Activated naive CD8-positive, alpha-beta T cell treated with anti-CD3 and anti-CD28 coated beads, Interleukin-2, amount 50 U/mL, for 16 hours (primary cell): ENCODE measurements around the gene GSDME.
"Not testable (repeated sequence)": the region's sequence is repeated elsewhere in the genome, so short reads cannot be mapped to it uniquely, and the experiment has no call there.

Experiments used
- DNase-seq: peaks from one replicate; pipeline ENCODE4 v3.0.0-alpha.2; 2020; ENCODE audit warnings: low read depth, low spot score

The GSDME gene

DNA sequence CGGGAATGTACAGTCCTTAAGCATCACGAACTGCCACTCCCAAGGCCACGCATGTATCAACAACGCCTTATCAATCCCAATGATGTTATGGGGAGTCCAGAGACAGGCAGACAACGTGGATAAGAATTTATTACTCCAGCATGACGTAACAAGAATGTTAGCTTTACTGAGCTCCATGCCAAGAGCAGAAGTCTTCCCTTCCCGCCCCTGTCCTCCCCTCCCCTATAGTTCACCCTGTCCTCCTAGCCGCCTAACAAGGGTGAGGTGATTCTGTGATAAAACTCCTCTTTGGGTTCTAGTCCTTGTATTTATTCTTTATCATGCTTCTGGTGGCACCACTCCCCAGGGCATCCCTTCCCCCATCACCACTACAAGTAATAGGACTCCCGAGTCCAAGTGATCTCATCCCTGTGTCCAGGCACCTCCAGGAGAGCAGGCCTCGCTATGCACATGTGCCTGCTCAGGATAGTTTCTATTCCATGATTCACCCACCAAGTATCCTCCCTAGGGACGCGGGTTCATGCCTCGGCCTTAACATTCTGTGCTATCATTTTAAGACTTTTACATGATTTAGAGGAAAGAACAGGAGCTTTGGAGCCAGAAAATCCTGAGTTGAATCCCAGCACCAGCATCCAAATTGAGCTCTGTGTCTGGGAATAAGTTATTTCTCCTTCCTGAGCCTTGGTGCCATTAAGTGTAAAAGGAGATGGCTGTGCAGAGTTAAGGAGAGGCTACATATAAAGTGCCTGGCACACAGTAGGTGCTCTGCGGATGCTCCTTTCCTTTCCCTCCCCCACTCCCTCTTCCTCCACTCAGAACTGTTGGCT lies 15.4 kb downstream of the GSDME start:
- no peak for DNase-seq

DNA sequence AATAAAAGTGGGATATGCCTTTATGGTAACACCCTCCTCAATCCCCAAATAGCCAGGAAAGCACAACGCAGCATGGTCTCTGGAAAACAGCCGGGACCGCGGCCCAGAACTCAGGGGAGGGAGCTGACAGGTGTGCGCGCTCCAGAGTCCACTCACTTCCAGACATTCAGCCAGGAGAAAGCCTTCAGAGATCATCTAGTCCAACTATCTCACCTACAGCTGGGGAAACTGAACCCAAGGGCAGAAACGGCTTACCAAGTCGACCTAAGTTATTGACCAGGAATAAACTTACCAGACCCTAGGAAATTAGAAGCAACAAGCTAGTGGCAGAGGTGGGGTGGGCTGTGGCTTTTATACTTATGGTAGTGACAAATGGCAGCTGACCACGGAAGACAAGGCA lies 16.4 kb downstream of the GSDME start:
- DNase-seq: no peak

DNA sequence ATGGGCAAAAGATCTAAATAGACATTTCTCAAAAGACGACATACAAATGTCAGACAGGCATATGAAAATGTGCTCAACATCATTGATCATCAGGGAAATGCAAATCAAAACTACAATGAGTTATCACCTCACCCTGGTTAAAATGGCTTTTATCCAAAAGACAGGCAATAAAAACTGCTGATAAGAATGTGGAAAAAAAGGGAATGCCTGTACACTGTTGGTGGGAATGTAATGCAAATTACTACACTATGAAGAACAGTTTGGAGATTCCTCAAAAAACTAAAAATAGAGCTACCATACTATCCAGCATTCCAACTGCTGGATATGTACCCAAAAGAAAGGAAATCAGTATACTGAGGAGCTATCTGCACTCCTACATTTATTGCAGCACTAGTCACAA lies 18.0 kb downstream of the GSDME start:
- no peak for DNase-seq

DNA sequence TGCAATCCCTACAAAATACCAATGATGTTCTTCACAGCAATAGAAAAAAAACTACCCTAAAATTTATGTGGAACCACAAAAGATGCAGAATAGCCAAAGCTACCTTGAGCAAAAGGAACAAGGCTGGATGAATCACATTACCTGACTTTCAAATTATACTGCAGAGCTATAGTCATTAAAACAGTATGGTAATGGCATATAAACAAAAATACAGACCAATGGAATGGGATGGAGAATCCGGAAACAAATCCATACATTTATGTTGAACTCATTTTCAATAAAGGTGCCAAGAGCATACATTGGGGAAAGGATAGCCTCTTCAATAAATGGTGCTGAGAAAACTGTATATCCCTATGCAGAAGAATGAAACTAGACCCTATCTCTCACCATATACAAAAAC lies 18.7 kb downstream of the GSDME start:
- DNase-seq: no peak

DNA sequence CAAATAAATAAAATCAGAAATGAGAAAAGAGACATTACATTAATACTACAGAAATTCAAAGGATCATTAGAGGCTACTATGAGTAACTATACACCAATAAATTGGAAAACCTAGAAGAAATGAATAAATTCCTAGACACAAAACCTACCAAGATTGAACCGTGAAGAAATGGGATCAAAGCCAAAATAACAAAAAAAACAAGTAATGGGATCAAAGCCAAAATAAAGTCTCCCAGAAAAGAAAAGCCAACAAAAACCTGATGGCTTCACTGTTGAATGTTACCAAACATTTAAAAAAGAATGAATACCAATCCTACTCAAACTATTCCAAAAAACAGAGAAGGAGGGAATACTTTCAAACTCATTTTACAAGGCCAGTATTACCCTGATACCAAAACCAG lies 20.0 kb downstream of the GSDME start:
- DNase-seq: no peak

DNA sequence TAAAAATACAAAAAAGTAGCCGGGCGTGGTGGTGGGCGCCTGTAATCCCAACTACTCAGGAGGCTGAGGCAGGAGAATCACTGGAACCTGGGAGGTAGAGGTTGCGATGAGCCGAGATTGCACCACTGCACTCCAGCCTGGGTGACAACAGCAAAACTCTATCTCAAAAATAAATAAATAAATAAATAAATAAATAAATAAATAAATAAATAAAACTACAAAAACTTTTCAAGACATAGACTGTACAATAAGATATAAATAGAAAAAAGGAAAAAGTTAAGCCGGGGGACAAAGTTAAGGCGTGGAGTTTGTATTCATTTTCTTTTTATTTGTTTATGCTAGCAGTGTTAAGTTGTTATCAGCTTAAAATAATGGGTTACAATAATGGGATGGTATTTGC lies 21.7 kb downstream of the GSDME start:
- DNase-seq: not testable (repeated sequence)

DNA sequence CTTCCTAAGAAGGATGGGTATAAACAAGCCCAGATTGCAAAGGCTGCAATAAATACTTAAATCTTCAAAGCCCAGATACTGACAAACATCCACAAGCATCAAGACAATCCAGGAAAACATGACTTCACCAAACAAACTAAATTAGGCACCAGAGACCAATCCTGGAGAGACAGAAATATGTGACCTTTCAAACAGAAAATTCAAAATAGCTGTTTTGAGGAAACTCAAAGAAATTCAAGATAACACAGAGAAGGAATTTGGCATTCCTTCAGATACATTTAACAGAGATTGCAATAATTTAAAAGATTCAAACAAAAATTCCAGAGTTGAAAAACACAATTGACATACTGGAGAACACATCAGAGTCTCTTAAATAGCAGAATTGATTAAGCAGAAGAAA lies 23.0 kb downstream of the GSDME start:
- no peak for DNase-seq

DNA sequence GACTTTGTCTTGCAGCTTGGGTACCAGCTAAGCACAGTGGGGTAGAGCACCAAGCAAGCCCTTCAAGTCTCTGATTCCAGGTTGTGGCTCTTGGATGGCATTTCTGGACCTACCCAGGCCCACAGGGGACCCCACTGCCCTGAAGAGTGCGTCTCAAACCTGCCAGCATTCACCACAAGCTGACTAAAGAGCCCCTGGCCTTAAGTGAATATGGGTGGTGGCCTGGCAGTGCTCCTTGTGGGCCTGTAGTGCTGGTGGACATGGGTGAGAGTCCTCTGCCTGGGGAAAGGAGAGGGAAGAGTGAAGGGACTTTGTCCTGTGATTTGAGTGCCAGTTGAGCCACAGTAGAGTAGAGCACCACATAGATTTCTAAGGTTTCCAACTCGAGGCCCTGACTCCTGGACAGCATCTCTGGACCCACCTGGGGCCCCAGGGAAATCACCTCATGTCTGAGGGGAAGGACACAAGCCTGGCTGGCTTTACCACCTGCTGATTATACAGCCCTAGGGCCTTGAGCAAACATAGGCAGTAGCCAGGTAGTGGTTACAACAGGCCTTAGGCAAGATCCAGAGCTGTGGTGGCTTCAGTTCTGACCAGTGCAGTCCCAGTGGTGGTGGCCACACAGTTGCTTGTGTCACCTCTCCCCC lies 23.7 kb downstream of the GSDME start:
- no peak for DNase-seq

DNA sequence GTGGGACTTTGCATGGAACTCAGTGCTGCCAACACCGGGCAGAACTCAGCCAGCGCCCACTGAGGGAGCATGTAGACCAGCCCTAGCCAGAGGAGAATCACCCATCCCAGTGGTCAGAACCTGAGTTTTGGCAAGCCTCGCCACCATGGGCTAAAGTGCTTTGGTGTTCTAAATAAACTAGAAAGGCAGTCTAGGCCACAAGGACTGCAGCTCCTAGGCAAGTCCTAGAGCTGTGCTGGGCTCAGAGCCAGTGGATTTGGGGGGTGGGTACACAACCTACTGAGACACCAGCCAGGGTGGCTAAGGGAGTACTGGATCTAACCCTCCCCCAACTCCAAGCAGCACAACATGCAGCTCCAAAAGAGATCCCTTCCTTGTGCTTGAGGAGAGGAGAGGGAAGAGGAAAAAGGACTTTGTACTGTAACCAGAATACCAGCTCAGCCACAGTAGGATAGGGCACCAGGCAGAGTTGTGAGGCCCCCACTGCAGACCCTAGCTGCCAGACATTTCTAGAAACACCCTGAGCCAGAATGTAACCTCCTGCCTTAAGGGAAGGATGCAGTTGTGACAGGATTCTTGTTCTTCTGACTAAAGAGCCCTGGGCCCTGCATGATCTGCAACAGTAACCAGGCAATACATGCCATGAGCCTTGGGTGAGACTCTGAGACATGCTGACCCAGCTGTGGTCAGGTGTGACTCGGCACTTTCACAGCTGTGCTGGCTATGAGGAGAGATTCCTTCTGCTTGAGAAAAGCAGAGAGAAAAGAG lies 24.4 kb downstream of the GSDME start:
- DNase-seq: no peak

DNA sequence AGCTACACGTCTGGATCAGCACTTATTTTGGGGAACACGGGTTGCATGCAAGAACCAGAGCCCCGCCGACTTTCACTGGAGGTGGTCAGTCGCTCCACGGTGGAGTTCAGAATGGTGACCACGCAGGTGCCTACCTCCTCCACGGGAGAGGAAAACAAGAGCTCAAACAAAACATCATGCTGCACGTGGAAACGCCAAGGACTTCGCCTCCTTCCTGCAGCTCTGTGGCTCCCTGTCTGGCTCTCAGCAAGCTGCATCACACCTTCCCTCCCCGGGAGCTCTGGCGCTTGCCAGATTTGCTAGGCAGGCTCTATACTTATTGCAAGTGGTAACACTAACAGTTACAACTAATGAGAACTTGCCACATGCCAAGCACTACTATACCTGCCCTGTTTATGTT lies 26.0 kb downstream of the GSDME start:
- DNase-seq: no peak

DNA sequence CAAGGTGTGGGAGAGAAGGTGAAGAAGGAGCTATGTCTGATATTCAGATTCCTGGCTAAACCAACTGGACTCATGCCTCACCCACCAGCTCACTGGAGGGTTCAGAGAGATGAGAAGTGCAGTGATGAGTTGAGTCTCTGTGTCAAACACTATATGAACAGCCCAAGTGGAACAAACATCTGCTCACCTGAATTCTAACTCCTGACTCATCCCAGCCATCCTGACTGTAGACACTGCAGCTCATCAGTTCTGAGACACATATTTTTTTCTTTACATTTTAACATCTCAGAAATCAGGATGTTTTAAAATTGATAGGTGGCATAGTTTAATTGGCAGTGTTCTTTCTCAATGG lies 27.3 kb downstream of the GSDME start:
- DNase-seq: no peak

DNA sequence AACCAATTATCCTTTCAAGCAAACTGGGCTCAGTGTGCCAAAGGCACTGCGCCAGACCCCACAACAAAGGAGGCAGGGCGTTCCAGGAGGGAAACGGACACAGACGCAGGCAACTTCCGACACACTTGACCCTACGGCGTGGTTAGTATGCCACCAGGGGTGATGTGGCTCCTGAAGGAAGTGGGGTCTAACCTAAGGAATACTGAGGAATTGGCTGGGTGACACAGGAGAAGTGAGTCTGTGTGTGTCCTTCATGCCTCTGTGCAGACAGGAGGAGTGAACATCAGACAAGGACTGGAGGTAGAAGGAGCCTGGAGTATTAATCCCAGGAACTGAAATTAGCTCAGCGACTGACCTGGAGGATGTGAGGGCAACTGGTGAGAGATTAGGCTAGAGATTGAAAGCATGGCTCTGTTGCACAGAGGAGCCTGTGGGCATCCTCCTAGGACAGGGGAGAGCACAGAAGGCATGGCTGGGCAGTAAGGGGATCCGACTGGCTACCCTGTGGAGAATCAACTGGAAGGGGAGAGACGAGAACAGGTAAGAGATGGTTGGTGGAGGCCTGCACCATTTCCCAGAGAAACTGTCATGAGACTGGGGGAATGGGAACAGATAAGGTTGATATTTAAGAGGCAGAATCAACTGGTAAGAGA lies 27.8 kb downstream of the GSDME start:
- no peak for DNase-seq

DNA sequence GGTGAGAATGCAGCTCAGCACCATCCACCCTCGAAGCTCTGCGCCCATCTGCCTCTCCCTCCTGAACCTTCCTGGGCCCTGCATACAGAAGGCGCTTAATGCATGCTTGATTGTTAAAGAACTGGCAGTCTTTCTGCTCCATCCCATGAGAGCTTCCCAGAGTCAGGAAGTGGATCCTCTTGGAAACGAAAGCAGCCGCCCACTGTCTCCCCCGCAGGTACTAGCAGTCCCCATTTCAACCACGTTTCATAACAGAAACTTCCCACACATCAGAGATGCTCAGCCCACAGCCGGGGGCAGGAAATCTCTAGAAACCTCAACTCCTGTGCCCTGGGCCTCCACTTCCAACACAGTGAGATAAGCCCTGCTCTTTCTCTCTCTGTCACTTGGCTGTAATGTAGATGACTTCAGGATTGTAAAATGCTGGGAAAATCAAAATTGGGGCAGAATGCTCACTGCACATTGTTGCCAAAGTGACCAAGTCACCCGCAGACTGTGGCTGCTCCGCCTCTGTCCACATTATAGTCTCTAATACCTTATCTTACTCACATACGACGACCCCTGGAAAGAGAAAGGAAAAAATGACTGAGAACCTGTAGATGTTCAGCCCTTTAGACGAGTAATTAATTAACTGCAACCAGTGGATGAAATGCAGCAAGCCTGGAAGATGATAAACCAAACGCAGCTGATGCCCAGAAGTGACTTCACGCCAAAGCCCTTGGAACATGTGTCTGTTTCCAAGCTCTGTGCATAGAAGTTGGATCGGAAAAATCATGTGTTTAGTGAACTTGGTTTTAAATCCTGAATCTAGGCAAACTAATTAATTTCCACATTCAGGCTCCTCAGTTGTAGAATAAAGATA lies 28.5 kb downstream of the GSDME start:
- DNase-seq: no peak

DNA sequence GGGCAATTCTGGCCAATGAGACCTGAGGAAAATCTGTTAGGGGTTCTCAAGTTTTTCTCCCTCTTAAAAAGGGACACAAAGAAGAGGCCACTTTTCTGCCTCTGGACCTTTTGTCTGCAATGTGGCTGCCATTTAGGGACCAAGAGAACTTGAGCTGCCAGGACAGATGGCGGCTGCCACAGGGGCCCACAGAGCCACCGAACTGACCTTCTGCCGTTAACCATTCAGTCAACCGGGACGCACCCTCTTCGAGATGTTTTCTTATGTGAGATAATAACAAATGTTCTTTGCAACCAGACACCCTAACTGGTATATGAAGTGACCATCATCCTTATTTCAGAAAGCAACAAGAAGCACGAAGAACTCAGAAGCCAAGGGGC lies 29.2 kb downstream of the GSDME start:
- DNase-seq: no peak

DNA sequence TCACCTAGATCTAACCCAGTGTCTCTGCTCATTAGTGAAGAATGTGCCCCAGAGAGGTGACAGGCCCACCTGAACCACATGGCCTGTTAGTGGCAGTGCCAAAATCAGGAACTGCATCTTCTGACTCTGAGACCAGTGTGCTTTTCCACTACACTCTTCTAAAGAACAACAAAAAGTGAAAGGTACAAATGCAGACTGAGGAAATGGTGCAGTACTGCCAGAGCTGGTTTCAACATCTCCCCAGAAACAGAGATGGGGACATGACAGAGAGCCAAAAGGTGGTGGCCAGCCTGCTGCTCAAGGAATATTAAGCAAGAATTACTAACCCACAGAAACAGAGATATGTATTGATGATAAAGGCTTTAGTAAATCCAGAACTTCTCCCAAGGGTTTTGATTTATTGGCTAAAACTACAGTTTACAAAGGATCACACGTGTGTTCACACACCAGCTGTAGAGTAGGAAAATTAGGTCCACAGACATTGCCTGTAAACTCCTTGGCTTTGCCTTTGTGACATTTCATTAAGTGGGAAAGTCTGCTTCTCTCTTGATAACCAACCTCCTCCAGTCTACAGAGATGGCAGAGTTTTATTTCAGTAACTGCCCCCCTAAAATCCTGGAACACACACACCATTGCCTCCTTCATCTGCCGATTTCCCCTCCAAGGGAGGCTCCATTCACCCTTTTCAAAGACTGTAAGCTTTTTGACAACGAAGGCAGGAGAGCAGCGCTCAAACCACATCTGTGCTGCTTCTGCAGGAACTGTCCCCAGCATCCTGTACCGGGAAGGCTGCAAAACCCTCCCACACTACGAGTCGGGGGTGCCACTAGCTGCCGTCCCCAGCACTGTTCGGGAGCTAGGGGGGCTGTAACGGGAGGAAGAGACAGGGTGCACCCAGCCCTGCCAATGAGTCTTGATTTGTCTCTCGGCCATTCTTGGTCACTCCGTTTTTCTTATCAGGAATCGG lies 29.8 kb downstream of the GSDME start:
- no peak for DNase-seq

DNA sequence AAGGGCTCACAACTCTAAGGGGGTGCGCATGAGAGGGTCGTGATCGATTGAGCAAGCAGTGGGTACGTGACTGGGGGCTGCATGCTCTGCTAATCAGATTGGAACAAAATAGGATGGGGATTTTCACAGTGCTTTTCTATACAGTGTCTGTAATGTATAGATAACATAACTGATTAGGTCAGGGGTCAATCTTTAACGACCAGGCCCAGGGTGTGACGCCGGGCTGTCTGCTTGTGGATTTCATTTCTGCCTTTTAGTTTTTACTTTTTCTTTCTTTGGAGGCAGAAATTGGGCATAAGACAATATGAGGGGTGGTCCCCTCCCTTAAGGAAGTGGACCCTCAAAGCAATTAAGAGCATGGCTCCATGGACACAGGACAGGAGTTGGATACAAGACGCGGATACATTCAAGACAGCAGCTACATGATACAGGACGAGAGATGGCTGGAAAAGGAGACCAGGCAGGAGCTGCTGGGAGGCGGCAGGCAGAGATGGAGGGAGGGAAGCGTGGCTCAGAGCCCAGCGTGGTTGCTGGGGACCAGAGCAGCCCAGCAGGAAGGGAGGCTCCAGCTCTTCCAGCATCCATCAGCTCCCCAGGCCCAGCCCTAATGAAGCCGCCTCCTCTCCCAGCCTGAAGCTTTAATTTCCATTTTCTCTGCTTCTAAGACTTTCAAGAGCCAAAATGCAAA lies 31.6 kb downstream of the GSDME start:
- DNase-seq: no peak

DNA sequence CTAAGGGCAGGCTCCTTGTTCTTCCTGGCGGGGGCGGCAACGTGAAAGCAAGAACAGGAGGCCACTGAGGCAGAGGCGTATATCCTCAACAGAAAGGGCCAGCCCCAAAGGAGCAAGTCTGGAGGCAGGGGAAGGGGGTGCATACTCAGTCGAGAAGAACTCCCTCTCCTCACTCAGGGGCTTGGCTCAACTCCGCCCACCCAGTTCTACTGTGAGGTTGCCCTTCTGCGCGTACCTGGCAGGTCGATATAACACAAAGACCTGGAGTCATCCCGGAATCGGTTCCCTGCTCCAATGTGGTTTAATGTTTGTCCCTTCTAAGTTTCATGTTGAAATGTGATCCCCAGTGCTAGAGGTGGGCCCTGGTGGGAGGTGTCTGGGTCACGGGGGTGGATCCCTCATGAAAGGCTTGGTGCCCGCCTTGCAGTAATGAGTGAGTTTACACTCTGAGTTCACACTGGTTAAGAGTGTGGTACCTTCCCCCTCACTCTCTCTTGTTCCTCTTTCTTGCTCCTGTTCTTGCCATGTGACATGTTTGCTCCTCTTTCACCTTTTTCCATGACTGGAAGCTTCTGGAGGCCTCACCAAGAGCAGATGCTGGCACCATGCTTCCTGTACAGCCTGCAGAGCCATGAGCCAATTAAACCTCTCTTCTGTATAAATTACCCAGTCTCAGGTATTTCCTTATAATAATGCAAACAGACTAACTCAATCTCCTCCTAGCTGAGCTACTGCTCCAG lies 32.6 kb downstream of the GSDME start:
- DNase-seq: no peak

DNA sequence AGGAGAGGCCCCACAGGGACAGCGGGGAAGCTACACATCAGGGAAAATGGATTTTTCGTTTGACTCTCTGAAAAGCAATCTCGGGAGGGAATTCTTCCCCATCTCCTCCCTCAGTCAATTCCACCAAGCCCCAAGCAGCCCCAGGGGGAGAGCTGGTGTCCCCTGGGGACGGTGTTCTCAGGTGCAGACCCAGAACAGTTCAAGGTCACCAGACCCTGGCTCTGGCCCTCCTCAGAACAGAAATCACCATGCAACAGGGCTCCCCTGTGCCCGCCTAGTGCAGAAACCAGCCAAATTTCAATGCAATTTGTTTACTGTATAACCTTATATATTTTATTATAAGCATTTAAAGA lies 34.1 kb downstream of the GSDME start:
- no peak for DNase-seq
